HepG2 (cell line): Measurements from ENCODE around the gene MASP1. TPM values are rescaled to one million over a fixed set of nuclear protein-coding genes. Genes with fewer than 3 reads are reported as not detected.

ENCODE experiments used
- ARNT ChIP-seq: fragments of 450-650 bp; IDR thresholded peaks from 2 replicates; pipeline ENCODE4 v1.6.1; 2017
- BCL3 ChIP-seq: sonication (generic); formaldehyde crosslinking; IDR thresholded peaks from 2 replicates; pipeline ENCODE4 v1.5.1; 2020; ENCODE audit warnings: mild to moderate bottlenecking, missing genetic modification reagents, moderate library complexity
- DPF2 ChIP-seq: sonication (generic); formaldehyde crosslinking; IDR thresholded peaks from 2 replicates; pipeline ENCODE4 v1.4.0; 2020; ENCODE audit warnings: mild to moderate bottlenecking, low read depth, missing genetic modification reagents, borderline replicate concordance
- EEA1 ChIP-seq: sonication (generic); formaldehyde crosslinking; IDR thresholded peaks from 2 replicates; pipeline ENCODE4 v1.5.1; 2020; ENCODE audit warnings: mild to moderate bottlenecking, missing genetic modification reagents, borderline replicate concordance
- FOXA3 ChIP-seq: IDR thresholded peaks from 2 replicates; pipeline ENCODE4 v1.6.1; 2016; ENCODE audit warnings: missing genetic modification reagents, missing compliant biosample characterization
- HMGXB4 ChIP-seq, 2 experiments: sonication (generic) in 1 of 2; formaldehyde crosslinking in 1 of 2; IDR thresholded peaks; 2 replicates each; pipeline versions ENCODE4 v1.4.0 to v1.6.1; 2018 to 2020; ENCODE audit warnings: missing genetic modification reagents in 2 of 2, borderline replicate concordance in 1 of 2, low read depth in 1 of 2, mild to moderate bottlenecking in 1 of 2, missing biosample characterization in 1 of 2
- IRX3 ChIP-seq: sonication (generic); formaldehyde crosslinking; IDR thresholded peaks from 2 replicates; pipeline ENCODE4 v1.8.1; 2023; ENCODE audit warnings: mild to moderate bottlenecking, low read depth, missing genetic modification reagents, borderline replicate concordance
- MAFF ChIP-seq: IDR thresholded peaks from 2 replicates; pipeline ENCODE4 v1.6.1; 2011; ENCODE audit warnings: low read depth, low read length, improper control_type of control experiment
- MLLT10 ChIP-seq: sonication (generic); formaldehyde crosslinking; IDR thresholded peaks from 2 replicates; pipeline ENCODE4 v1.4.0; 2020; ENCODE audit warnings: missing genetic modification reagents
- NRL ChIP-seq: sonication (generic); formaldehyde crosslinking; IDR thresholded peaks from 2 replicates; pipeline ENCODE4 v1.5.0; 2020; ENCODE audit warnings: missing genetic modification reagents, mild to moderate bottlenecking, moderate library complexity, borderline replicate concordance
- PHF21A ChIP-seq: sonication (generic); formaldehyde crosslinking; IDR thresholded peaks from 2 replicates; pipeline ENCODE4 v1.5.0; 2020; ENCODE audit warnings: mild to moderate bottlenecking, missing genetic modification reagents
- RCOR2 ChIP-seq: IDR thresholded peaks from 2 replicates; pipeline ENCODE4 v1.6.1; 2016; ENCODE audit warnings: missing biosample characterization, missing genetic modification reagents
- RXRA ChIP-seq: sonication (generic); formaldehyde crosslinking; IDR thresholded peaks from 2 replicates; pipeline ENCODE4 v1.5.1; 2020; ENCODE audit warnings: missing genetic modification reagents
- SALL2 ChIP-seq: sonication (generic); formaldehyde crosslinking; IDR thresholded peaks from 2 replicates; pipeline ENCODE4 v1.8.1; 2023; ENCODE audit warnings: mild to moderate bottlenecking, missing genetic modification reagents, inconsistent platforms
- U2AF2 ChIP-seq: fragments of 200-400 bp; formaldehyde crosslinking; IDR thresholded peaks from 2 replicates; pipeline ENCODE4 v1.6.1; 2017; ENCODE audit warnings: low read depth, mild to moderate bottlenecking, low read length
- ZNF282 ChIP-seq: fragments of 450-650 bp; IDR thresholded peaks from 2 replicates; pipeline ENCODE4 v1.6.1; 2018; ENCODE audit not compliant: partially characterized antibody
- ZNF3 ChIP-seq: IDR thresholded peaks from 2 replicates; pipeline ENCODE4 v1.7.0; 2017; ENCODE audit warnings: inconsistent platforms
- ZNF367 ChIP-seq: sonication (generic); formaldehyde crosslinking; IDR thresholded peaks from 2 replicates; pipeline ENCODE4 v1.4.0; 2020; ENCODE audit warnings: missing genetic modification reagents, borderline replicate concordance
- ZNF460 ChIP-seq: sonication (generic); formaldehyde crosslinking; IDR thresholded peaks from 2 replicates; pipeline ENCODE4 v1.5.1; 2020; ENCODE audit warnings: missing genetic modification reagents, mild to moderate bottlenecking, borderline replicate concordance
- ZNF572 ChIP-seq: sonication (generic); formaldehyde crosslinking; IDR thresholded peaks from 2 replicates; pipeline ENCODE4 v1.5.1; 2020; ENCODE audit warnings: mild to moderate bottlenecking, missing genetic modification reagents
- ZNF609 ChIP-seq: sonication (generic); formaldehyde crosslinking; IDR thresholded peaks from 2 replicates; pipeline ENCODE4 v1.4.0; 2020; ENCODE audit warnings: mild to moderate bottlenecking, missing genetic modification reagents, borderline replicate concordance
- ZNF777 ChIP-seq: sonication (generic); formaldehyde crosslinking; IDR thresholded peaks from 2 replicates; pipeline ENCODE4 v1.4.0; 2020; ENCODE audit warnings: missing genetic modification reagents
- polyA plus RNA-seq, 8 experiments: library from polyadenylated mRNA; depleted of rRNA in 3 of 8; stranded (reverse) in 7 of 8; unstranded in 1 of 8; fragments of >200 nt; fragmentation: Illumina TruSeq in 4 of 8; extraction: Trizol in 4 of 8; gene quantifications; 2 replicates each; pipeline versions ENCODE4 v1.2.1 to v1.2.3, GENCODE V29; 2011 to 2016; ENCODE audit warnings: low read depth in 4 of 8, missing spikeins in 1 of 8, mixed read lengths in 1 of 8; ENCODE audit not compliant: insufficient read depth in 1 of 8
- total RNA-seq, 5 experiments: library from RNA; depleted of rRNA; stranded (reverse); fragments of >200 nt; fragmentation: Illumina TruSeq; extraction: Trizol; gene quantifications; 2 replicates each; pipeline ENCODE4 v1.2.3, GENCODE V29; 2016; ENCODE audit warnings: low read depth in 1 of 5

The MASP1 gene
- total and polyA plus RNA-seq, 2 of the 13 experiments (the other 11 are each of a cell fraction or from before 2014, with no cell fraction given): 10.8 to 56.0 TPM

GRCh38 chr3:187318819-187319616, 27.5 kb upstream of the MASP1 start (continued):
- TF ChIP-seq NRL (no peak), BCL3 (CRISPR knock-in tag) (no peak), ZNF367 (CRISPR knock-in tag) (no peak), IRX3 (CRISPR knock-in tag) (no peak), SALL2 (no peak), ZNF460 (CRISPR knock-in tag) (no peak), ARNT (no peak), DPF2 (CRISPR knock-in tag) (no peak), RCOR2 (no peak), ZNF3 (CRISPR knock-in tag) (no peak), ZNF572 (CRISPR knock-in tag) (no peak), ZNF282 (no peak), MLLT10 (CRISPR knock-in tag) (no peak), ZNF777 (CRISPR knock-in tag) (no peak), EEA1 (CRISPR knock-in tag) (no peak), HMGXB4 (CRISPR knock-in tag; IDR thresholded peaks at IDR 0.05; ENCODE audit: borderline replicate concordance in 1 of 2, low read depth in 1 of 2) (0 out of 4 replicates have a peak, but pooled peaks of 1 of the 2 experiments have one; percentile 34), PHF21A (no peak), RXRA (CRISPR knock-in tag) (no peak), U2AF2 (no peak), MAFF (no peak), ZNF609 (CRISPR knock-in tag) (no peak), FOXA3 (no peak)
